ENCODE measurements around the gene RAB11FIP4.

Gene RAB11FIP4

GRCh38 chr17:31461227-31461810 is 69.8 kb downstream of the RAB11FIP4 start:
- DNase-seq, result no peak

- no peak for DNase-seq
Observed at GRCh38 chr17:31462261-31462660, 70.8 kb downstream of the RAB11FIP4 start.

- DNase-seq, result no peak
Observed at GRCh38 chr17:31466096-31466760, 74.8 kb downstream of the RAB11FIP4 start.

GRCh38 chr17:31467502-31468256 is 76.2 kb downstream of the RAB11FIP4 start:
- DNase-seq, result no peak

GRCh38 chr17:31469959-31470358 is 78.5 kb downstream of the RAB11FIP4 start:
- DNase-seq, result no peak

GRCh38 chr17:31470592-31470991 is 79.1 kb downstream of the RAB11FIP4 start:
- DNase-seq, result no peak

GRCh38 chr17:31472137-31472536 is 80.7 kb downstream of the RAB11FIP4 start:
- DNase-seq, result no peak

- no peak for DNase-seq
Observed at GRCh38 chr17:31475378-31476162, 84.1 kb downstream of the RAB11FIP4 start.

GRCh38 chr17:31476525-31477416 is 85.3 kb downstream of the RAB11FIP4 start:
- no peak for DNase-seq

GRCh38 chr17:31477417-31478055 is 86.1 kb downstream of the RAB11FIP4 start:
- no peak for DNase-seq

GRCh38 chr17:31479062-31479408 is 87.6 kb downstream of the RAB11FIP4 start:
- DNase-seq, result no peak

- no peak for DNase-seq
Observed at GRCh38 chr17:31479524-31479923, 88.0 kb downstream of the RAB11FIP4 start.

GRCh38 chr17:31480067-31480466 is 88.6 kb downstream of the RAB11FIP4 start:
- no peak for DNase-seq

- DNase-seq, result no peak
Observed at GRCh38 chr17:31480904-31481782, 89.7 kb downstream of the RAB11FIP4 start.

- no peak for DNase-seq
Observed at GRCh38 chr17:31481783-31482081, 90.3 kb downstream of the RAB11FIP4 start.

- no peak for DNase-seq
Observed at GRCh38 chr17:31484821-31485220, 93.3 kb downstream of the RAB11FIP4 start.

- no peak for DNase-seq
Observed at GRCh38 chr17:31486351-31487062, 95.0 kb downstream of the RAB11FIP4 start.

- DNase-seq, result no peak
Observed at GRCh38 chr17:31487063-31487647, 95.7 kb downstream of the RAB11FIP4 start.

- peak; percentile 93 for DNase-seq
Observed at GRCh38 chr17:31487648-31488263, 96.3 kb downstream of the RAB11FIP4 start.

All from central memory CD4-positive, alpha-beta T cell (primary cell).